Endothelial cell of umbilical vein (primary cell): ENCODE measurements around the gene POSTN. TPM values are rescaled to one million over a fixed set of nuclear protein-coding genes. Genes with fewer than 3 reads are reported as not detected.
A peak's percentile ranks its signal among the peaks of the same experiment; 100 is the strongest.

ENCODE experiments used
- BruUV-seq: library from RNA; stranded (reverse); fragments of 400-500 nt; replicated peaks from 2 replicates; lab custom pipeline; 2021; lab: Mats Ljungman, UMichigan
- CTCF ChIA-PET: fragments of 300-600, 350-600 bp; sonication (Branson Sonifier 250); formaldehyde crosslinking; loops from one replicate; lab custom pipeline; 2021; ENCODE audit warnings: antibody characterized with exemption, inconsistent platforms; lab: Charles Lee
- POLR2A ChIA-PET: fragments of 300-600, 350-600 bp; sonication (Branson Sonifier 250); formaldehyde crosslinking; loops from one replicate; lab custom pipeline; 2021; ENCODE audit warnings: antibody characterized with exemption, inconsistent platforms; lab: Charles Lee
- DNase-seq: peaks from one replicate; pipeline ENCODE4 v3.0.0-alpha.2; 2011; ENCODE audit warnings: low read depth, low spot score
- FAIRE-seq: peaks from 2 replicates; lab custom pipeline; 2011; peaks lifted over from hg19 to GRCh38; lab: Jason Lieb, UNC
- H2AFZ ChIP-seq: 2 replicates; pipeline ENCODE4 v1.6.0; 2012; ENCODE audit warnings: low read depth, low read length, control low read depth, inconsistent platforms
- H3K27ac ChIP-seq: 2 replicates; pipeline ENCODE4 v1.5.1; 2011; ENCODE audit warnings: low read depth, mild to moderate bottlenecking, control low read depth, low read length, moderate library complexity; ENCODE audit not compliant: insufficient read depth
- H3K27me3 ChIP-seq, 2 experiments: 2 replicates each; pipeline versions ENCODE4 v1.6.0 to v1.6.1; 2011; ENCODE audit warnings: low read length in 2 of 2, mixed read lengths in 1 of 2; ENCODE audit not compliant: control insufficient read depth in 2 of 2, insufficient read depth in 2 of 2
- H3K36me3 ChIP-seq, 2 experiments: 2 replicates in 1 of 2; 3 replicates in 1 of 2; pipeline ENCODE4 v1.5.1; 2011; ENCODE audit warnings: low read length in 2 of 2, mild to moderate bottlenecking in 1 of 2, moderate library complexity in 1 of 2; ENCODE audit not compliant: control insufficient read depth in 2 of 2, insufficient read depth in 2 of 2; ENCODE audit errors: extremely low read depth in 1 of 2
- H3K4me1 ChIP-seq: 3 replicates; pipeline ENCODE4 v1.5.1; 2011; ENCODE audit warnings: mild to moderate bottlenecking, low read length; ENCODE audit not compliant: control insufficient read depth, insufficient read depth; ENCODE audit errors: extremely low read depth
- H3K4me2 ChIP-seq: 2 replicates; pipeline ENCODE4 v1.6.1; 2011; ENCODE audit warnings: low read length, control low read depth, mixed read lengths; ENCODE audit not compliant: insufficient read depth
- H3K4me3 ChIP-seq, 3 experiments: fragments of 200-600 bp in 1 of 3; sonication (generic), shearing (Covaris generic) in 1 of 3; replicated peaks in 1 of 3; 2 replicates each; pipeline ENCODE4 v1.5.1; 2011 to 2016; ENCODE audit warnings: control low read depth in 3 of 3, low read length in 3 of 3, mild to moderate bottlenecking in 2 of 3, inconsistent platforms in 1 of 3, low read depth in 1 of 3, moderate library complexity in 1 of 3; ENCODE audit not compliant: insufficient read depth in 1 of 3
- H3K79me2 ChIP-seq: 2 replicates; pipeline ENCODE4 v1.6.0; 2012; ENCODE audit warnings: low read length, inconsistent platforms; ENCODE audit not compliant: control insufficient read depth, insufficient read depth
- H3K9ac ChIP-seq: replicated peaks from 2 replicates; pipeline ENCODE3; 2011; ENCODE audit warnings: low read length, control low read depth; ENCODE audit not compliant: insufficient read depth; ENCODE audit errors: extremely low read depth
- H3K9me1 ChIP-seq: replicated peaks from 3 replicates; pipeline ENCODE4 v1.6.0; 2011; ENCODE audit warnings: mild to moderate bottlenecking, low read length; ENCODE audit not compliant: control insufficient read depth, insufficient read depth; ENCODE audit errors: extremely low read depth
- H3K9me3 ChIP-seq: replicated peaks from 2 replicates; pipeline ENCODE4 v1.5.1; 2012; ENCODE audit warnings: low read length, inconsistent platforms; ENCODE audit not compliant: control insufficient read depth, insufficient read depth
- H4K20me1 ChIP-seq: replicated peaks from 2 replicates; pipeline ENCODE3; 2011; ENCODE audit warnings: mild to moderate bottlenecking, low read length; ENCODE audit not compliant: control insufficient read depth, insufficient read depth; ENCODE audit errors: extremely low read depth
- EZH2 ChIP-seq: IDR thresholded peaks from 2 replicates; pipeline ENCODE4 v1.6.1; 2012; ENCODE audit warnings: borderline replicate concordance, low read depth, mild to moderate bottlenecking, moderate library complexity, low read length, inconsistent platforms; ENCODE audit not compliant: severe bottlenecking
- FOS ChIP-seq: IDR thresholded peaks from 2 replicates; pipeline ENCODE4 v1.6.1; 2011; ENCODE audit warnings: mild to moderate bottlenecking, low read length, moderate library complexity, borderline replicate concordance; ENCODE audit not compliant: insufficient read depth
- GATA2 ChIP-seq: IDR thresholded peaks from 2 replicates; pipeline ENCODE4 v1.7.0; 2011; ENCODE audit warnings: low read depth, mild to moderate bottlenecking, moderate library complexity, mixed read lengths, low read length; ENCODE audit not compliant: insufficient read length, insufficient read depth
- JUN ChIP-seq: IDR thresholded peaks from 2 replicates; pipeline ENCODE4 v1.6.1; 2011; ENCODE audit warnings: borderline replicate concordance, low read depth; ENCODE audit not compliant: insufficient read length, insufficient read depth
- MYC ChIP-seq: IDR thresholded peaks from one replicate; pipeline ENCODE4 v1.6.1; 2011; ENCODE audit warnings: mild to moderate bottlenecking, low read depth, low read length
- POLR2AphosphoS5 ChIP-seq: IDR thresholded peaks from 2 replicates; pipeline ENCODE4 v1.6.1; 2012; ENCODE audit warnings: low read depth, mild to moderate bottlenecking, control low read depth, low read length, moderate library complexity; ENCODE audit not compliant: insufficient read depth
- dilution Hi-C: fragments of 300-500 bp; cut with MboI; formaldehyde crosslinking; loops from one replicate; pipeline ENCODE4 v1.15.0; 2019; ENCODE audit warnings: low sequenced_read_pairs; ENCODE audit not compliant: extremely low pct_ligation_motif_present
- intact Hi-C: fragments of 100-400 bp; cut with micrococcal nuclease; formaldehyde crosslinking; loops from one replicate; pipeline ENCODE4 v1.10.0; 2022
- polyA plus RNA-seq, 4 experiments: library from polyadenylated mRNA; depleted of rRNA in 3 of 4; stranded (reverse) in 3 of 4; unstranded in 1 of 4; fragments of >200 nt; gene quantifications; 2 replicates each; pipeline versions ENCODE4 v1.2.1 to v1.2.3, GENCODE V29; 2011 to 2012; ENCODE audit warnings: missing spikeins in 1 of 4
- total RNA-seq: library from RNA; stranded (reverse); gene quantifications from 2 replicates; pipeline ENCODE4 v1.2.3, GENCODE V29; 2021

The POSTN gene
- total and polyA plus RNA-seq, 2 donors (not counting 3 experiments of a cell fraction or from before 2014, with no cell fraction given), result 0.29 to 0.41 TPM

DNA sequence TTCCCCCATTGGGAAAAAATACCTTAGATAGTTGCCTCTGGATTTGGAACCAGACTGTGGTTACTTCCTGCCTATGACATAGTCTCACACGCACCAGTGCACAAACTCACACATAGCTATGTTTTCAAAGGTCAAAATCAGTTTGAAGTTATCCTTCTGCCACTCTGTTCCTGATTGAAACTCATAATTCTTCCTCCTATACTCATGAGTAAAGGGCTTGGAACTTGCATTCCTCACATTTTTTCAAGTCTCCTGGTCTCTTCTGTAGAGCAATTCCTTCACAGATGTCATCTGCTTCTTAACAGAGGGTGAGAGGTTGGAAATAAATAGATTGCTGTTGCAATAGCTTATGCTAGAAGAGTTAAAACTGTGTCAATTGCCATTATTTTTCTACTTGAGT is 18.6 kb upstream of the POSTN start:
- Histone ChIP-seq H3K27ac (peak overlapping the region; percentile 70), H3K4me3 (no peak overlapping the region), H3K9me3 (no peaks in the 10 kb centered on the region), H3K27me3 (no peaks in the 10 kb centered on the region), H3K9ac (peak overlapping the region; percentile 42), H3K36me3 (no peaks in the 10 kb centered on the region), H3K4me1 (peaks cover 8% of the 10 kb centered on the region), H3K79me2 (no peaks in the 10 kb centered on the region), H2AFZ (peak overlapping the region; percentile 86), H3K9me1 (no peaks in the 10 kb centered on the region), H3K4me2 (peak overlapping the region; percentile 16), H4K20me1 (no peaks in the 10 kb centered on the region)
- dilution Hi-C loops, result no loop called here
- TF ChIP-seq GATA2, result no peak
- no peak for TF ChIP-seq MYC
- peak; percentile 5 for TF ChIP-seq FOS
- peak; percentile 25 for TF ChIP-seq JUN
- peak; percentile 30 for TF ChIP-seq POLR2AphosphoS5
- DNase-seq (peak; percentile 59), FAIRE-seq (no peak)
- intact Hi-C loops, result loop anchor here (1.0 to 2.0 kb wide), 2 partner anchors 40 to 483 kb away; no protein-coding TSS in a partner anchor
- BruUV-seq, result no TSS peak
- CTCF ChIA-PET, result interaction anchor here (1.2 to 1.8 kb wide), 3 partner anchors 8 to 98 kb away, joined by 3 to 7 read pairs (median 4); no protein-coding TSS in a partner anchor
- POLR2A ChIA-PET, result interaction anchor here (0.6 kb wide), 1 partner anchor 11 kb away, joined by 3 read pairs; no protein-coding TSS in a partner anchor

DNA sequence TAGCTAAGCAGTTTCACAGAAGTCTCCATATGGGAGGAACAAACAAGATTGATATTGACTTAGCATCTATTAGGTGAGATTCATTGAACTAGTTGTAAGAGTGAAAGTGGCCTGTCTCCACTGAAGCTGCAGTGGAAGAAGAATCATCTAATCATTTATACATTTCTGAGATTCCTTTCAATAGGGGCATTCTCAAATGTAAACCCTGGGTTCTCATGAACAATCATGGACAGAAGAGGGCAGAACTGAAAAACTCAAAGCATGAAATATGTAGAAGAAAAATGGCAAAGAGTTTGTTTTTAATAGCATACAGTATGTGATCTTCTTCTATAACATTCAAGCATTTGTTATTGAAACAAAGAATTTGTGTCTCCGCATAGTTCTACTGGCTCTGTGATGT is 17.6 kb upstream of the POSTN start:
- Histone ChIP-seq H3K79me2 (no peaks in the 10 kb centered on the region), H3K9me1 (no peaks in the 10 kb centered on the region), H3K4me2 (no peak overlapping the region), H3K4me1 (peaks cover 8% of the 10 kb centered on the region), H4K20me1 (no peaks in the 10 kb centered on the region), H3K36me3 (no peaks in the 10 kb centered on the region), H3K27me3 (no peaks in the 10 kb centered on the region), H2AFZ (no peak overlapping the region), H3K4me3 (no peak overlapping the region), H3K27ac (no peak overlapping the region), H3K9me3 (no peaks in the 10 kb centered on the region), H3K9ac (no peak overlapping the region)
- dilution Hi-C loops, result no loop called here
- CTCF ChIA-PET, result interaction anchor here (0.6 kb wide), 1 partner anchor 13 kb away, joined by 3 read pairs; no protein-coding TSS in a partner anchor
- BruUV-seq, result no TSS peak
- DNase-seq (no peak), FAIRE-seq (no peak)
- POLR2A ChIA-PET, result no interaction called here
- TF ChIP-seq MYC (no peak), EZH2 (no peak)
- intact Hi-C loops, result loop anchor here (2.0 kb wide), 1 partner anchor 41 kb away; no protein-coding TSS in a partner anchor
